ENCODE data around the gene BEND7.
"Not testable (repeated sequence)": the region's sequence is repeated elsewhere in the genome, so short reads cannot be mapped to it uniquely, and the experiment has no call there.

The BEND7 gene

GRCh38 chr10:13412894-13413293 lies 115.9 kb downstream of the BEND7 start:
- no peak for DNase-seq (ENCODE audit: low read depth)
- no peak for TF ChIP-seq CTCF (IDR thresholded peaks at IDR 0.05; ENCODE audit: low read depth, low read length, missing control alignments)

GRCh38 chr10:13404791-13405190 lies 124.0 kb downstream of the BEND7 start:
- no peak for TF ChIP-seq CTCF (IDR thresholded peaks at IDR 0.05; ENCODE audit: low read depth, low read length, missing control alignments)
- in situ Hi-C loops (cut with HindIII; ENCODE audit: low sequenced_read_pairs) = no loop called here

More at GRCh38 chr10:13412894-13413293, 115.9 kb downstream of the BEND7 start:
- H3K4me3 ChIP-seq (ENCODE audit: low read depth, low read length) = no peak overlapping the region
- in situ Hi-C loops (cut with HindIII; ENCODE audit: low sequenced_read_pairs) = no loop called here

GRCh38 chr10:13404305-13404759 lies 124.5 kb downstream of the BEND7 start:
- no peak overlapping the region for H3K4me3 ChIP-seq (ENCODE audit: low read depth, low read length)
- no peak for DNase-seq (ENCODE audit: low read depth)
- TF ChIP-seq CTCF (IDR thresholded peaks at IDR 0.05; ENCODE audit: low read depth, low read length, missing control alignments) = no peak
- in situ Hi-C loops (cut with HindIII; ENCODE audit: low sequenced_read_pairs) = no loop called here

More at GRCh38 chr10:13404791-13405190, 124.0 kb downstream of the BEND7 start:
- no peak overlapping the region for H3K4me3 ChIP-seq (ENCODE audit: low read depth, low read length)
- no peak for DNase-seq (ENCODE audit: low read depth)

GRCh38 chr10:13403426-13403825 lies 125.4 kb downstream of the BEND7 start:
- DNase-seq (ENCODE audit: low read depth); in situ Hi-C loops (cut with HindIII; ENCODE audit: low sequenced_read_pairs); H3K4me3 ChIP-seq (ENCODE audit: low read depth, low read length): not testable (repeated sequence)

- no peak for DNase-seq (ENCODE audit: low read depth)
- no peak for TF ChIP-seq CTCF (IDR thresholded peaks at IDR 0.05; ENCODE audit: low read depth, low read length, missing control alignments)
- no peak overlapping the region for H3K4me3 ChIP-seq (ENCODE audit: low read depth, low read length)
- in situ Hi-C loops (cut with HindIII; ENCODE audit: low sequenced_read_pairs) = no loop called here
Measured at GRCh38 chr10:13402021-13402420, 126.8 kb downstream of the BEND7 start.

- in situ Hi-C loops (cut with HindIII; ENCODE audit: low sequenced_read_pairs) = no loop called here
- no peak for TF ChIP-seq CTCF (IDR thresholded peaks at IDR 0.05; ENCODE audit: low read depth, low read length, missing control alignments)
- DNase-seq (ENCODE audit: low read depth) = no peak
- no peak overlapping the region for H3K4me3 ChIP-seq (ENCODE audit: low read depth, low read length)
Measured at GRCh38 chr10:13401142-13401541, 127.7 kb downstream of the BEND7 start.

GRCh38 chr10:13400196-13400965 lies 128.4 kb downstream of the BEND7 start:
- H3K4me3 ChIP-seq (ENCODE audit: low read depth, low read length) = no peak overlapping the region
- no peak for DNase-seq (ENCODE audit: low read depth)
- in situ Hi-C loops (cut with HindIII; ENCODE audit: low sequenced_read_pairs) = no loop called here
- no peak for TF ChIP-seq CTCF (IDR thresholded peaks at IDR 0.05; ENCODE audit: low read depth, low read length, missing control alignments)

Measured in astrocyte of the cerebellum (primary cell).